K562 (cell line): ENCODE data around the gene APLP1. TPM values are rescaled to one million over a fixed set of nuclear protein-coding genes. Genes with fewer than 3 reads are reported as not detected.
A peak's percentile ranks its signal among the peaks of the same experiment; 100 is the strongest.

ENCODE experiments used
- CHD7 ChIP-seq: fragments of 200-600 bp; sonication (generic); IDR thresholded peaks from one replicate; pipeline ENCODE4 v1.6.1; 2012; ENCODE audit warnings: mild to moderate bottlenecking, low read depth, low read length, inconsistent platforms
- ZNF121 ChIP-seq: sonication (generic); formaldehyde crosslinking; conservative IDR thresholded peaks from 2 replicates; pipeline ENCODE4 v1.8.0; 2022; ENCODE audit warnings: missing genetic modification reagents
- polyA plus RNA-seq, 8 experiments: library from polyadenylated mRNA; depleted of rRNA in 4 of 8; stranded (reverse) in 5 of 8; unstranded in 3 of 8; fragments of >200 nt; fragmentation: Nextera tagmentation in 2 of 8; fragmentation: Illumina TruSeq in 1 of 8; extraction: Ambion mirVana in 2 of 8; extraction: Trizol in 1 of 8; gene quantifications; 2 replicates each; pipeline versions ENCODE4 v1.2.1 to v1.2.3, GENCODE V29; 2011 to 2014; ENCODE audit warnings: inconsistent platforms in 1 of 8, missing spikeins in 1 of 8
- total RNA-seq, 7 experiments: library from RNA; depleted of rRNA in 6 of 7; stranded (reverse); fragments of >200 nt in 6 of 7; fragmentation: Illumina TruSeq in 2 of 7; extraction: Trizol in 2 of 7; gene quantifications; 2 replicates each; pipeline versions ENCODE4 v1.2.1 to v1.2.3, GENCODE V29; 2011 to 2021; ENCODE audit warnings: low replicate concordance in 1 of 7
- TF ChIP-seq, protein P1 (sequence below): fragments of 450-650 bp; IDR thresholded peaks from 2 replicates; pipeline ENCODE4 v1.6.1; 2018; ENCODE audit warnings: mild to moderate bottlenecking, low read depth; ENCODE audit not compliant: partially characterized antibody

The APLP1 gene
- total and polyA plus RNA-seq, 9 of the 15 experiments (the other 6 are each of a cell fraction or from before 2014, with no cell fraction given): 0.69 to 9.9 (median 4.7) TPM

GRCh38 chr19:35852029-35852780 lies 16.2 kb upstream of the APLP1 start, which contains the start of gene NPHS1 (continued):
- TF ChIP-seq CHD7 (no peak), ZNF121 (CRISPR knock-in tag) (peak; percentile 81)
- TF ChIP-seq, protein P1, sequence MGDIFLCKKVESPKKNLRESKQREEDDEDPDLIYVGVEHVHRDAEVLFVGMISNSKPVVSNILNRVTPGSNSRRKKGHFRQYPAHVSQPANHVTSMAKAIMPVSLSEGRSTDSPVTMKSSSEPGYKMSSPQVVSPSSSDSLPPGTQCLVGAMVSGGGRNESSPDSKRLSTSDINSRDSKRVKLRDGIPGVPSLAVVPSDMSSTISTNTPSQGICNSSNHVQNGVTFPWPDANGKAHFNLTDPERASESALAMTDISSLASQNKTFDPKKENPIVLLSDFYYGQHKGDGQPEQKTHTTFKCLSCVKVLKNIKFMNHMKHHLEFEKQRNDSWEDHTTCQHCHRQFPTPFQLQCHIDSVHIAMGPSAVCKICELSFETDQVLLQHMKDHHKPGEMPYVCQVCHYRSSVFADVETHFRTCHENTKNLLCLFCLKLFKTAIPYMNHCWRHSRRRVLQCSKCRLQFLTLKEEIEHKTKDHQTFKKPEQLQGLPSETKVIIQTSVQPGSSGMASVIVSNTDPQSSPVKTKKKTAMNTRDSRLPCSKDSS: no peak
